ENCODE data around the gene MIPEP.

The MIPEP gene

GRCh38 chr13:23743278-23744076, 145.7 kb downstream of the MIPEP start:
- DNase-seq (ENCODE audit: low spot score), result peak; percentile 38
- TF ChIP-seq, protein P1, sequence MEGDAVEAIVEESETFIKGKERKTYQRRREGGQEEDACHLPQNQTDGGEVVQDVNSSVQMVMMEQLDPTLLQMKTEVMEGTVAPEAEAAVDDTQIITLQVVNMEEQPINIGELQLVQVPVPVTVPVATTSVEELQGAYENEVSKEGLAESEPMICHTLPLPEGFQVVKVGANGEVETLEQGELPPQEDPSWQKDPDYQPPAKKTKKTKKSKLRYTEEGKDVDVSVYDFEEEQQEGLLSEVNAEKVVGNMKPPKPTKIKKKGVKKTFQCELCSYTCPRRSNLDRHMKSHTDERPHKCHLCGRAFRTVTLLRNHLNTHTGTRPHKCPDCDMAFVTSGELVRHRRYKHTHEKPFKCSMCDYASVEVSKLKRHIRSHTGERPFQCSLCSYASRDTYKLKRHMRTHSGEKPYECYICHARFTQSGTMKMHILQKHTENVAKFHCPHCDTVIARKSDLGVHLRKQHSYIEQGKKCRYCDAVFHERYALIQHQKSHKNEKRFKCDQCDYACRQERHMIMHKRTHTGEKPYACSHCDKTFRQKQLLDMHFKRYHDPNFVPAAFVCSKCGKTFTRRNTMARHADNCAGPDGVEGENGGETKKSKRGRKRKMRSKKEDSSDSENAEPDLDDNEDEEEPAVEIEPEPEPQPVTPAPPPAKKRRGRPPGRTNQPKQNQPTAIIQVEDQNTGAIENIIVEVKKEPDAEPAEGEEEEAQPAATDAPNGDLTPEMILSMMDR (IDR thresholded peaks at IDR 0.05; ENCODE audit: borderline replicate concordance, control extremely low read depth, extremely low read depth, insufficient read depth, missing control alignments), result no peak
- in situ Hi-C loops (cut with MboI; ENCODE audit: low sequenced_read_pairs, unreplicated experiment), result no loop called here

- no peak for DNase-seq (ENCODE audit: low spot score)
- TF ChIP-seq, protein P1 (IDR thresholded peaks at IDR 0.05; ENCODE audit: borderline replicate concordance, control extremely low read depth, extremely low read depth, insufficient read depth, missing control alignments), result no peak
- in situ Hi-C loops (cut with MboI; ENCODE audit: low sequenced_read_pairs, unreplicated experiment), result no loop called here
Measured at GRCh38 chr13:23741879-23742510, 147.2 kb downstream of the MIPEP start.

GRCh38 chr13:23740002-23740401, 149.2 kb downstream of the MIPEP start:
- in situ Hi-C loops (cut with MboI; ENCODE audit: low sequenced_read_pairs, unreplicated experiment), result no loop called here
- DNase-seq (ENCODE audit: low spot score), result no peak

GRCh38 chr13:23739596-23739995, 149.6 kb downstream of the MIPEP start:
- TF ChIP-seq, protein P1 (IDR thresholded peaks at IDR 0.05; ENCODE audit: borderline replicate concordance, control extremely low read depth, extremely low read depth, insufficient read depth, missing control alignments), result no peak

More at GRCh38 chr13:23740002-23740401, 149.2 kb downstream of the MIPEP start:
- TF ChIP-seq, protein P1 (IDR thresholded peaks at IDR 0.05; ENCODE audit: borderline replicate concordance, control extremely low read depth, extremely low read depth, insufficient read depth, missing control alignments), result no peak

GRCh38 chr13:23736541-23736940, 152.7 kb downstream of the MIPEP start:
- in situ Hi-C loops (cut with MboI; ENCODE audit: low sequenced_read_pairs, unreplicated experiment), result no loop called here
- TF ChIP-seq, protein P1 (IDR thresholded peaks at IDR 0.05; ENCODE audit: borderline replicate concordance, control extremely low read depth, extremely low read depth, insufficient read depth, missing control alignments), result no peak
- DNase-seq (ENCODE audit: low spot score), result no peak

More at GRCh38 chr13:23739596-23739995, 149.6 kb downstream of the MIPEP start:
- in situ Hi-C loops (cut with MboI; ENCODE audit: low sequenced_read_pairs, unreplicated experiment), result no loop called here
- no peak for DNase-seq (ENCODE audit: low spot score)

- DNase-seq (ENCODE audit: low spot score), result no peak
- in situ Hi-C loops (cut with MboI; ENCODE audit: low sequenced_read_pairs, unreplicated experiment), result no loop called here
- TF ChIP-seq, protein P1 (IDR thresholded peaks at IDR 0.05; ENCODE audit: borderline replicate concordance, control extremely low read depth, extremely low read depth, insufficient read depth, missing control alignments), result no peak
Measured at GRCh38 chr13:23735329-23735728, 153.9 kb downstream of the MIPEP start.

Measured in GM13976 (cell line).